HG03558 (cell line): Measurements from ENCODE around the gene TOMM20.

Experiments used
- ATAC-seq: cut with Tn5 transposase; IDR thresholded peaks from one replicate; pipeline ENCODE4 v1.9.1; 2021; ENCODE audit warnings: moderate number of reproducible peaks; ENCODE audit not compliant: unreplicated experiment; ENCODE audit errors: extremely low read depth

The TOMM20 gene

DNA sequence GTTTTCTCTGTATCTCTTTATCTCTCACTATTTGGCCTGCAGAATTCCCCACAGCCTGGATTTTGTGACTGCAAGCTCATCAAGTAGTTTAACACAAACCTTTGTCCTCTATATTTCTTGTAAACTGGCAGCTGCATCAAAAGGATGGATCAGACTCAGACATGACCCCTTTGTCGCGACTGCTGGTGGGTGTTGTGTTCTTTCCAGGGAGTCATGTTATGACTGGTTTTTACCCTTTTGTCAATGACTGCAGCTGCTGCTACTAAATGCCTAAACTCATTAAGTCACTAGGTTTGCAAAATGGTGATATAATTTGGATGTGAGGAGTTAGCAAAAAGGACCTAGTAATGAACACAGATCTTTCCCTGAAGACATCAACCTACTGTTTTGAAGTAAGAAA lies 10.2 kb upstream of the TOMM20 start:
- no peak for ATAC-seq

DNA sequence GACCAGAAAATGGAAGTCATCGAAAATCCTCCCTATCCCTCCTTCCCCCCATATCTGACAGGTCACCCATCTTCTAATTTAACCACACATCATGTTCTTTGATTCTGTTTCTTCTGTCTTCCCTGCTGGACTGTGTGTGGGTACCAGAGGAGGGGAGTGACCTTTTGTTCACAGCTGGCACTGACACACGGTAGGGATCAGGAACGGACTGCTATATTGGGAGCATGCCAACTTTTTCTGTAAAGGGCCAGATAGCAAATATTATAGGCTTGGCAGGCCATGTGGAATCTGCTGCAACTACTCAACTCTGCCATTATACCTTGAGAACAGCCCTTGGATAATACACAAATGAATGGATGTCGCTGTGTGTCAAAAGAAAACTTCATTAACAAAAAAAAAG lies 7.5 kb upstream of the TOMM20 start:
- no peak for ATAC-seq

DNA sequence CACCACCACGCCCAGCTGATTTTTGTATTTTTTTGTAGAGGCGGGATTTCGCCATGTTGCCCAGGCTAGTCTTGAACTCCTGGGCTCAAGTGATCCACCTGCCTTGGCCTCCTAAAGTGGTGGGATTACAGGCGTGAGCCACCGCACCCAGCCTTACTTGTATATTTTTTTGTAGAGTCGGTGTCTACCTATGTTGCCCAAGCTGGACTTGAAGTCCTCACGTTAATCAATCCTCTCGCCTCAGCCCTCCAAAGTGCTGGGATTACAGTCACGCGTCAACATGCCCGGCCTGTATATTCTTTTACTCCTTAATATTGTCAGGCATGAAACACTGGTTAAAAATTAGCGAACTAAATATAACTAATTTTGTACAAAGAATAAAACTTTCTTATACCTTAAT lies 5.5 kb upstream of the TOMM20 start:
- ATAC-seq = no peak

- ATAC-seq = no peak
These were observed 4.4 kb upstream of the TOMM20 start for GRCh38 chr1:235133086-235133485.

DNA sequence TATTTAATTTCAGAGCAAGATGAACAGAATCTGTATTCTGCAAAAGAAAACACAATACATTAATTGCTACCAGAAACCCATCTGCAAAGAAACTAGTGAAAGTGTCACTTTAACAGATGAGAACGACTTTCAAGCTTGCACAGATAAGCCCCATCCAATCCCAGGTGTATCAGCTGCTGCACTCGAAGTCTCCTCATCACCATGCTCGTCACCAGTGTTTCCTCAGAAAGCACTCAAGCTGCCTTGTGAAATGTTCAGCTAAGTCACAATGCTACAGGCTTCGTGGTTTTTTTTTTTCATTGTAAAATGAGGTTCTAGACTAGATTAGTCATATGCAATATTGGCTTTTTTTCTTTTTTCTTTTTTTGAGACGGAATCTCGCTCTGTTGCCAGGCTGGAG lies 3.3 kb upstream of the TOMM20 start:
- no peak for ATAC-seq

- ATAC-seq = no peak
These were observed 2.2 kb upstream of the TOMM20 start for GRCh38 chr1:235130766-235131270.

DNA sequence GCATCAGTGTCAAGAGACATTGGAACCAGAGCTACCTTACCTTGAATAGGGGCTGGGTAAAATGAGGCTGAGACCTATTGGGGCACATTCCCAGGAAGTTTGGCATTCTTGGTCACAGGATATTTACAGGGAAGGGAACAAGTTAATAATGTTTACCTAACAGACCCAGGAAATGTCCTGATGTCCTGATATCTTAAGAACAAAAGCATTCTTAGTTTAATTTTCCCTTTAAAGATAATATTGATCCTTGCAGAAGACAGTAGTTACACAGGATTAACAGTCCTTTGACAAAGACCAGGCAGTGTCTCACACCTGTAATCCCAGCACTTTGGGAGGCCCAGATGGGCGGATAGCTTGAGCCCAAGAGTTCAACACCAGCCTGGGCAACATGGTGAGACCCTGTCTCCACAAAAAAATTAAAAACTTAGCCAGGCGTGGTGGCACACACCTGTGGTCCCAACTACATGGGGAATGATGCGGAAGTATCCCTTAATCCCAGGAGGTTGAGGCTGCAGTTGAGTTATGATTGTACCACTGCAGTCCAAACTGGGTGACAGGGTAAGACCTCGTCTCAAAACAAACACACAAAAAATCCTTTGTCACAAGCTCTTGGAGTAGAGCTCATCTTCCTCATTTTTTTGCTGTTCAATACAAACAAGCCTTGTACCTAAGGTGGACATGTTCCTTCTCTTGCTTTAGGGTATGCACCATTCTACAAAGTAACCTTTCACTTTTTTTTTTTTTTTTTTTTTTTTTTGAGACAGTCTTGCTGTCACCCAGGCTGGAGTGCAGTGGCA lies 1.3 kb upstream of the TOMM20 start:
- ATAC-seq = no peak

DNA sequence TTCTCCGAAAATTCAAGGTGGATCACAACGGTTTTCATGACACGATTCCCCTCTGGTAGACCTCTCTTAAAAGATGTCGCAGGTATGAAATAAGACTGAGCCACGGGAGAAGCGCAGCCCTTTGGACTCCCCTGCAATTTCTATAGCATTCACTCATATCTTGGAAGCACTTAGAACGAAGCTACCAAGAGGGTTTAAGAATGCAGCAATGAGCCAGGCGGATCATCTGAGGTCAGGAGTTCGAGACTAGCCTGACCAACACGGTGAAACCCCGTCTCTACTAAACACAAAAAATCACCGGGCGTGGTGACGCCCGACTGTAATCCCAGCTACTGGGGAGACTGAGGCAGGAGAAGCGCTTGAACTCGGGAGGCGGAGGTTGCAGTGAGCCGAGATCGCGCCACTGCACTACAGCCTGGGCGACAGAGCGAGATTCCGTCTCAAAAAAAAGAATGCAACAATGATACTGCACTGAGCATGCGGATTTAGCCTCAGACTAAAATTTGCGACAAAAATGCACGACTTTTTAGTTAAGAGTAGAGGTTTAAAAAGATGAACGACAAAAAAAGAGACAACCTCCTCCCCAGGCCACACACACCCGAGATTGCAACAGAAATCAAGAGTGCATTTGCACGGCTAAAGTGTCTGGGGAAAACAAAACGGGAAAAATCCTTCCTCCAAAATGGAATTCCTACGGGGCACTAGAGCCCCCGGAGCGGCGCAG lies 743 bp downstream of the TOMM20 start:
- no peak for ATAC-seq

DNA sequence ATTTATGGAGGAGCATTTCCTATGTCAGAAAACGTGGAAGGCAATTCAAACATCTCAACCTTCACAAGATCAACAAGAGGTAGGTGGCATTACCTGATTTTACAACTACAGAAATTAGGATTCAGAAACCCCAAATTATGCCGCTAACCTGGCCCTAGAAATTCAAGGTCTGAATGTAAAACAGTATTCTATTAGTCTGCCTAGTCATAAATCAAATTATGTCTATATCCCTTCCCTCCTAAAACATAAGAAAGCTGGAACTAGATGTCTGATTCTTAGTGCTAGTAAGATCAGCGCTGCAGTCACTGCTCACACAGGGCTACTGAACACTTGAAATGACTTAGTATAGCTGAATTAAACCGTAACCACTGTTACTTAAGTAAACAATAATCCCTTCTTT lies 1.4 kb downstream of the TOMM20 start:
- no peak for ATAC-seq

DNA sequence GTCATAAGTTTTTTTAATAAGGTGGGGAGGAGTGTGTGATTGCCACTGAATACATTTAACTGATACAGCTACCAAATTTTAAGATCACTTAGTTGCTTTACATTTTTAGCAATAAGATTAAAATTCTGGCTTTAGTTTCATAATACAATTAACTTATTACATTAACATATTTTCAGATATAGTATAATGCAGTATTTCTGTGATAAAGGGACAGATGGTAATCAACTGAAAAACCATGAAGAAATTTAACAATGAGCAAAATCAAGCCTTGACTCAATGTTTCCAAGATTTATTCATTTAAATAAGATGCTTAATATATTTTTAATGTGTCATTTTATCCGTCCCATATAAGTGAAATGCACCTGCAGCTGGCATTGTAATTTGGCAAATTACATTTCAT lies 4.0 kb downstream of the TOMM20 start:
- no peak for ATAC-seq

DNA sequence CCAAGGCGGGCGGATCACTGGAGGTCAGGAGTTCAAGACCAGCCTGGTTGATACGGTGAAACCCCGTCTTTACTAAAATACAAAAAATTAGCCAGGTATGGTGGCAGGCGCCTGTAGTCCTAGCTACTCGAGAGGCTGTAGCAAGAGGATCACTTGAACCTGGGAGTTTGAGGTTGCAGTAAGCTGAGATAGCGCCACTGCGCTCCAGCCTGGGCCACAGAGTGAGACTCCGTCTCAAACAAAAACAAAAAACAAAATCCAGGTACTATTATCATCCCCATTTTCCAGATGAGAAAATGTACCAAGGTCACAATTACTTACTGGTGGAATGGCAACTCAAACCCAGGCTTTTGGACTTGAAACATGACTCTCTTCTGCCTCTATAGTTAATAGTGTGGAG lies 4.5 kb downstream of the TOMM20 start:
- no peak for ATAC-seq

- ATAC-seq = no peak
These were observed 6.3 kb downstream of the TOMM20 start for GRCh38 chr1:235122348-235122747.

DNA sequence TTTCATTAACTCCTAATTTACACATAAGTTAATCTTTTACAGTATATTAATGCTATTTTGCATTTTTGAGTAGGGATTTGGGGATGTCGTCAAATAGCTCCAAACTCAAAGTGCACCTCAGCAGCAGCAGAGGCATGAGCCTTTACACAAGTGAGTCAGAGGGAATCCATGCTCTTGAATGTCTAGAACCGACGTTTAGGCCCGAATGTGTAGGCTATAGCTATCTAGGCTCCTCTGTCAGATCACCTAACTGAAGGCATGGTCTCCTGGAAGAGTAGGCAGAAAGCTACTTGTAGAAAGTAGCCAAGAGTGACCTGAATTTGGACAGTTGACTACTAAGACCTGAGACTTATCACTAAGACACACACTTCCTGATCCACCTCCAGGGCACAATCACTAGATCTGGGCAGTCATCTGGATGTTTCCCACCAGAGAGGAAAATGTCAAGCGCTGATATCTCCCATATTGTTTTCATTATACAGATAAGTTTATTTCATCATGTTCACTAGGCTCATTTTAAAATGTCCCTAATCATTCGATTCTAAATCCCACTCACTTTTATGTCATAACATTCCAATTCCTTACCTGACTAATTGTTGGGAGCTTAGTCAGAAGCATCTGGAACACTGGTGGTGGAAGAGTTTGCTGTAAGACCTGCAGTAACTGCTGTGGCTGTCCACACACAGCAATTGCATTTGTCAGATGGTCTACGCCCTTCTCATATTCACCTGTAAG lies 15.3 kb downstream of the TOMM20 start:
- ATAC-seq = no peak

- ATAC-seq = no peak
These were observed 16.1 kb downstream of the TOMM20 start for GRCh38 chr1:235112297-235113182.

DNA sequence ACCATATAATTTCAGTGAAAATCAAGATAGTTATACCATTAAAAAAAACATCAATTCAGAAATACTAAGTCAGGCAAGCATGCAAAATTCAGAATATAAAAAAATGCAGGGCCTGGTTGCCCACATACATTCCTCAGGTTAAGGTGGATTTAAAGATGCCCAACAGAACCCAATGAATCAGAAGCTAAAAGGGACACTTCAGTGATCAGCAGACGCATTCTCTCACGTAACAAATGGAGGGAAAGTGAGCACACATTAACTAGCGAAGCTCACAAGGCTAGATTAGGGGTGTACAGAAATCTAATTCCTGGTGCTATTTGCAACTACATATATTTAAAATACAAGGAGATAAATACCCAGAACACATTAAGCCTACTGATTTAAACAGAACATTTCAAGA lies 17.5 kb downstream of the TOMM20 start:
- ATAC-seq = no peak

DNA sequence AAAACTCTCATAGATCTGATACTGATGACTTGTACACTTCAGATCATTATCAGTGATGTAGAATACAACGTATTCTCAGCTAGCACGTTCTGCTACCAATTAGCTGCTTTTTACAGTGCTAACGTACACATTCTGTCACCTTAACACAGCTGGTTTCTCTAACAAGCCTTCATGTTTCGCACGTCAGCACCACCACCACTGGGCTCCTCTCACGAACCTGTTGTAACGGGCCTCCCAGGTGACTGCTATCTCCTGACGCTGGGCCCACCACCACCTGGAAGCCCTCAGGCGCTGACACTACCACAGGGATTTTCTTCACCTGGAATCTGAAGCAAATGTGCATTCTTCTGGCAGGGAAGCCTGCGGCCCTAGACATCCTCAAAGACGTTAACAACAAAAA lies 19.8 kb downstream of the TOMM20 start:
- no peak for ATAC-seq

DNA sequence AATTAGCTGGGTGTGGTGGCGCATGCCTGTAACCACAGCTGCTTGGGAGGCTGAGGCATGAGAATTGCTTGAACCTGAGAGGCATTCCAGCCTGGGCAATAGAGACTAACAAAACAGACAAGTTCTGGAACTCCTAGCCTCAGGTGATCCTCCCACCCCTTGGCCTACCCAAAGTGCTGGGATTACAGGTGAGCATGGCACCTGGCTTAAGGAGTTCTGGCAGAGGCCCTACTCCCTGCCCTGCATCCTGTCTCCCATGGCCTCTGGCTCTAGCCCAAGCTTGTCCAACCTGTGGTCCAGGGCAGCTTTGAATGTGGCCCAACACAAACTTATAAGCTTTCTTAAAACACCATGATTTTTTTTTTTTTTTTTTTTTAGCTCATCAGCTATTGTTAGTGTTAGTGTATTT lies 20.4 kb downstream of the TOMM20 start:
- no peak for ATAC-seq

DNA sequence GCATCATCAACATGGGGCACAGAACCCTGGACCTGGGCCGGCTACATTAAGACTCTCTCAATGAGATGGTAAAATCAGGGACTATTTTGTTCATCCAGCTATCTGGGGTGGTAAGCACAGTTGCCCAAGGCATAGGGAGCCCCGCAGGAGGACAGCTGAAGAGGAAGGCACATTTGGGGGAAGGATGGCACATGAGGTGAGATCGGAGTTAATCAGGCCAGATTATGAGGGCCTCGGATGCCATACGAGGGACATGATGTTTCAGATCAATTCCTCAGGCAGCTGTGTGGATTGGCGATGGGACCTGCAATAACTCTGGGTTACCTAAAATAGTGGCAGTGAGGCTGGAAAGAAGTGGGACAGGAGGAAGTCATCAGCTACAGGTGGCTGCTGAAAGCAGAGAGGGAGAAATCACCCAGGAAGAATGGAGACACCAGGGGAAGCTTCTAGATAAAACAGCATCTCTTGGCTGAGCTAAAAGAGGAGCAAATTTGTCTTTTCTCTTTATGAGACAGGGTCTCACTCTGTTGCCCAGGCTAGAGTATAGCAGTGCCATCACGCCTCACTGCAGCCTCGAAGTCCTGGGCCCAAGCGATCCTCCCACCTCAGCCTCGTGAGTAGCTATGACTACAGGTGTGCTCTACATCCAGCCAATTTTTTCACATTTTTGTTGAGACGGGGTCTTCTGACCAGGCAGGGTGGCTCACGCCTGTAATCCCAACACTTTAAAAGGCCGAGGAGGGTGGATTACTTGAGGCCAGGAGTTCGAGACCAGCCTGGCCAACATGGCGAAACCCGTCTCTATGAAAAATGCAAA lies 21.1 kb downstream of the TOMM20 start:
- no peak for ATAC-seq

DNA sequence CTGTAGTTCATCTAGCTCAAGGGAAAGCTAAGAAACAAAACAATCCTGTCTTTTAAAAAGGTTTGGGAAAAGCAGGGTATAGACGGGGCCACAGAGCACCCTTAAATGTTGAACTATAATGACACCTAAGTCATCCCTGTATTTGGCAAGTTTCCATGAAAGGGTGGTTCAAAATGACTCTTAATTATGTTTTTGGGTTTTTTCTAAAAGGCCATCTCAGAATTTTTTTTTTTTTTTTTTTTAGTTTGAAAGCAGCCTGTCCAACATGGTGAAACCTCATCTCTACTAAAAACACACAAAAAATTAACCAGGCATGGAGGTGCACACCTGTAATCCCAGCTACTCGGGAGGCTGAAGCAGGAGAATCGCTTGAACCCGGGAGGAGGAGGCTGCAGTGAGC lies 22.2 kb downstream of the TOMM20 start:
- ATAC-seq = no peak
